ENCODE measurements around the gene SLC35B1.

SLC35B1 gene

GRCh38 chr17:49680314-49680713 lies 27.4 kb downstream of the SLC35B1 start:
- TF ChIP-seq SPI1 (IDR thresholded peaks at IDR 0.05; ENCODE audit: borderline replicate concordance, low read depth) (no peak), GABPA (IDR thresholded peaks at IDR 0.05; ENCODE audit: low read depth) (no peak), POLR2AphosphoS5 (IDR thresholded peaks at IDR 0.05; ENCODE audit: low read depth) (no peak), REST (IDR thresholded peaks at IDR 0.05; ENCODE audit: insufficient replicate concordance, low read depth) (no peak), CTCF (IDR thresholded peaks at IDR 0.05; ENCODE audit: insufficient read depth, low read length) (no peak)
- DNase-seq (ENCODE audit: low read depth in 1 of 2, low spot score in 1 of 2): no peak
- Histone ChIP-seq H3K27me3 (ENCODE audit: insufficient read depth, poor library complexity, severe bottlenecking) (no peaks in the 10 kb centered on the region), H3K4me3 (replicated peaks; ENCODE audit: insufficient read depth, low read length) (no peak overlapping the region), H3K27ac (replicated peaks) (no peak overlapping the region)

GRCh38 chr17:49677933-49678847 lies 29.6 kb downstream of the SLC35B1 start, which contains the start of gene SPOP:
Gene SPOP (minus strand): TSS chr17:49678097. CDS start chr17:49622810, 55,287 bp downstream.
- Histone ChIP-seq H3K27me3 (ENCODE audit: insufficient read depth, poor library complexity, severe bottlenecking) (no peaks in the 10 kb centered on the region), H3K27ac (replicated peaks) (peak within 1 kb of the TSS; percentile 88), H3K4me3 (replicated peaks; ENCODE audit: insufficient read depth, low read length) (peak within 1 kb of the TSS; percentile 76)
- TF ChIP-seq POLR2AphosphoS5 (IDR thresholded peaks at IDR 0.05; ENCODE audit: low read depth): no peak; the same call in 1 of the 2 replicates
- TF ChIP-seq SPI1 (IDR thresholded peaks at IDR 0.05; ENCODE audit: borderline replicate concordance, low read depth): peak; percentile 40; the same call in 1 of the 2 replicates
- TF ChIP-seq CTCF (IDR thresholded peaks at IDR 0.05; ENCODE audit: insufficient read depth, low read length): no peak
- no peak for TF ChIP-seq REST (IDR thresholded peaks at IDR 0.05; ENCODE audit: insufficient replicate concordance, low read depth)
- TF ChIP-seq GABPA (IDR thresholded peaks at IDR 0.05; ENCODE audit: low read depth): peak; percentile 36; the same call in 1 of the 2 replicates
- DNase-seq (ENCODE audit: low read depth in 1 of 2, low spot score in 1 of 2): peak; percentile 99 to 100

- no peaks in the 10 kb centered on the region for H3K27me3 ChIP-seq (ENCODE audit: insufficient read depth, poor library complexity, severe bottlenecking)
- DNase-seq (ENCODE audit: low read depth in 1 of 2, low spot score in 1 of 2): peak; percentile 85 to 95
- TF ChIP-seq GABPA (IDR thresholded peaks at IDR 0.05; ENCODE audit: low read depth) (no peak), POLR2AphosphoS5 (IDR thresholded peaks at IDR 0.05; ENCODE audit: low read depth) (peak; percentile 27; the same call in 1 of the 2 replicates)
These were observed 30.4 kb downstream of the SLC35B1 start for GRCh38 chr17:49677134-49677932.

More at GRCh38 chr17:49677134-49677932, 30.4 kb downstream of the SLC35B1 start:
- H3K27ac ChIP-seq (replicated peaks): peak overlapping the region; percentile 88
- peak overlapping the region; percentile 76 for H3K4me3 ChIP-seq (replicated peaks; ENCODE audit: insufficient read depth, low read length)

Measured in HL-60 (cell line).